Gastroesophageal sphincter (tissue), 3 donors: ENCODE data around the gene OLA1.

Experiments
- EP300 ChIP-seq: sonication (generic); formaldehyde crosslinking; IDR thresholded peaks from one replicate; pipeline ENCODE4 v1.6.1; 2017; ENCODE audit warnings: antibody characterized with exemption, mild to moderate bottlenecking
- TF ChIP-seq, protein P1 (sequence below), 4 experiments: fragments of 200-600 bp in 2 of 4; fragments of 450-650 bp in 2 of 4; sonication (generic) in 1 of 4; IDR thresholded peaks; one replicate each; pipeline ENCODE4 v1.5.1; 2017 to 2019; ENCODE audit warnings: antibody characterized with exemption in 4 of 4, mild to moderate bottlenecking in 2 of 4, moderate library complexity in 2 of 4

- TF ChIP-seq, protein P1, sequence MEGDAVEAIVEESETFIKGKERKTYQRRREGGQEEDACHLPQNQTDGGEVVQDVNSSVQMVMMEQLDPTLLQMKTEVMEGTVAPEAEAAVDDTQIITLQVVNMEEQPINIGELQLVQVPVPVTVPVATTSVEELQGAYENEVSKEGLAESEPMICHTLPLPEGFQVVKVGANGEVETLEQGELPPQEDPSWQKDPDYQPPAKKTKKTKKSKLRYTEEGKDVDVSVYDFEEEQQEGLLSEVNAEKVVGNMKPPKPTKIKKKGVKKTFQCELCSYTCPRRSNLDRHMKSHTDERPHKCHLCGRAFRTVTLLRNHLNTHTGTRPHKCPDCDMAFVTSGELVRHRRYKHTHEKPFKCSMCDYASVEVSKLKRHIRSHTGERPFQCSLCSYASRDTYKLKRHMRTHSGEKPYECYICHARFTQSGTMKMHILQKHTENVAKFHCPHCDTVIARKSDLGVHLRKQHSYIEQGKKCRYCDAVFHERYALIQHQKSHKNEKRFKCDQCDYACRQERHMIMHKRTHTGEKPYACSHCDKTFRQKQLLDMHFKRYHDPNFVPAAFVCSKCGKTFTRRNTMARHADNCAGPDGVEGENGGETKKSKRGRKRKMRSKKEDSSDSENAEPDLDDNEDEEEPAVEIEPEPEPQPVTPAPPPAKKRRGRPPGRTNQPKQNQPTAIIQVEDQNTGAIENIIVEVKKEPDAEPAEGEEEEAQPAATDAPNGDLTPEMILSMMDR (IDR thresholded peaks at IDR 0.05) = no peak
- TF ChIP-seq EP300 = no peak
Observed at GRCh38 chr2:174033163-174033550, 215.2 kb downstream of the OLA1 start.
